ENCODE data around the gene TLCD3B. TPM values are rescaled to one million over a fixed set of nuclear protein-coding genes. Genes with fewer than 3 reads are reported as not detected.

TLCD3B gene
- total and polyA plus RNA-seq, 9 of the 15 experiments (the other 6 are each of a cell fraction or from before 2014, with no cell fraction given): 0.10 to 0.52 (median 0.23) TPM; not detected in 4

DNA sequence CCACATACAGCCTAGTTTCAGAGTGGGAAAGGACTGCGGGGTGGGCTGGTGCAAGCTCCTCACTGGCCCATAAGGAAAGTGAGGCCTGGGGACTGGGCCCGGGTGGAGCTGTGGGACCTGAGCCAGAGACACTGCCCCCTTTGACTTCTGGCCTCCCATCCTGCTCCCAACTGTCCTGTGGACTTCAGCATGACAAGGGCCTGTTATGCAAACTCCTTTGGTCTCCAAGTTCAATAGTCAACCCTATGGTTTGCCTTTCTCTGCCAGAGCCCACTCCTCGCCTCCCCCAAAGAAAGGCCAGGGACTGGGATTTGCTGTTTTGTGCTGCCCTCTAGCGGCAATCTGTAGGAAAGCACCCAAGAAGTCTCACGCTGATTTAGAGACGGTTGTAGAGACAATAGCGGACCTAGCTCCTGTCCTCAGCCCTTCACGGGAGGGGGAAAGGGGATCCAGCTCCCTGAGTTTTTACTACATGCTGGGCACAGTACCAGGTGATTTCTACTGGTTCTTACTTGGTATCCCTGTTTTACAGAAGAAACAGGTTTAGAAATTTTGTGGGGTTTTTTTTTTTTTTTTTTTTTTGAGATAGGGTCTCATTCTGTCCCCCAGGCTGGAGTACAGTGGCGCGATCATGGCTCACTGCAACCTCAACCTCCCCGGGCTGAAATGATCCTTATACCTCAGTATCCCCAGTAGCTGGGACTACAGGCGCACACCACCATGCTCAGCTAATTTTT, 1.2 kb upstream of the TLCD3B start:
- DNase-seq (ENCODE audit: extremely low read depth in 1 of 4, low spot score in 3 of 4) (peak; percentile 68 to 84 (median 72)), FAIRE-seq (peak; percentile 98), ATAC-seq (peak; percentile 78)
- H3K9me1 ChIP-seq (ENCODE audit: control insufficient read depth, insufficient read depth, low read length): peaks cover 4% of the 10 kb centered on the region
- H3K27me3 ChIP-seq (ENCODE audit: control insufficient read depth in 2 of 2, insufficient read depth in 2 of 2, low read length in 2 of 2): peaks cover 16 to 62% of the 10 kb centered on the region in 2 experiments; a peak in 4 of 5 replicates
- no peaks in the 10 kb centered on the region for H3K79me2 ChIP-seq (ENCODE audit: control insufficient read depth, insufficient read depth, low read length)
- H2AFZ ChIP-seq (ENCODE audit: low read depth, low read length): peak overlapping the region; percentile 43; the same call in 1 of the 2 replicates
- H3K27ac ChIP-seq (ENCODE audit: extremely low read depth, low read depth, low read length): no peak overlapping the region
- peaks cover 13% of the 10 kb centered on the region; the same call in 1 of the 2 replicates for H4K20me1 ChIP-seq (replicated peaks; ENCODE audit: control insufficient read depth, insufficient read depth, low read length)
- BruUV-seq (replicated peaks): no TSS peak
- H3K36me3 ChIP-seq (ENCODE audit: control insufficient read depth, insufficient read depth, low read length): no peaks in the 10 kb centered on the region
- no peak overlapping the region for H3K4me3 ChIP-seq
- WGBS (ENCODE audit: insufficient coverage, low coverage, missing lambda C conversion rate): 4% methylated on average over 12 of the region's 12 CpGs
- H3K4me2 ChIP-seq (ENCODE audit: insufficient read depth, low read length): no peak overlapping the region
- intact Hi-C loops (cut with micrococcal nuclease) (no loop called here), in situ Hi-C loops (cut with MboI) (no loop called here)
- peaks cover 0 to 25% of the 10 kb centered on the region in 2 experiments; a peak in 2 of 5 replicates for H3K4me1 ChIP-seq (replicated peaks in 1 of 2; ENCODE audit: control insufficient read depth in 2 of 2, insufficient read depth in 2 of 2, low read length in 2 of 2)
- no peak overlapping the region for H3K9ac ChIP-seq (ENCODE audit: insufficient read depth in 1 of 2, low read depth in 2 of 2, low read length in 2 of 2)
- ChIA-PET POLR2A (interaction anchor here (0.6 to 1.0 kb wide), 3 partner anchors 10 to 98 kb away, joined by 3 to 4 read pairs (median 3); no protein-coding TSS in a partner anchor), CTCF (ENCODE audit: low intra/inter-chr PET ratio) (interaction anchor here (0.6 kb wide), 1 partner anchor 1186 kb away, joined by 3 read pairs; the partner anchor contains the start of gene TUFM)
- no peaks in the 10 kb centered on the region for H3K9me3 ChIP-seq (replicated peaks; ENCODE audit: control insufficient read depth, insufficient read depth, low read depth, low read length)
- TF ChIP-seq TAF7 (tag; IDR thresholded peaks at IDR 0.05) (no peak), PRDM10 (IDR thresholded peaks at IDR 0.05; ENCODE audit: partially characterized antibody) (peak; percentile 25), SFPQ (IDR thresholded peaks at IDR 0.05; ENCODE audit: low read depth, low read length) (no peak), NR1H2 (CRISPR knock-in tag; IDR thresholded peaks at IDR 0.05) (no peak), EWSR1 (IDR thresholded peaks at IDR 0.05; ENCODE audit: borderline replicate concordance, low read depth, partially characterized antibody) (no peak), ZNF384 (IDR thresholded peaks at IDR 0.05; ENCODE audit: low read depth, low read length) (peak; percentile 45; the same call in 1 of the 2 replicates), RBM14 (IDR thresholded peaks at IDR 0.05; ENCODE audit: borderline replicate concordance, insufficient read depth, low read depth, low read length) (no peak), RAD21 (CRISPR knock-in tag; conservative IDR thresholded peaks at IDR 0.05 in 1 of 2, IDR thresholded peaks at IDR 0.05 in 1 of 2) (peak; percentile 64 to 90), MCM2 (IDR thresholded peaks at IDR 0.05; ENCODE audit: low read depth) (no peak), PHF20 (IDR thresholded peaks at IDR 0.05; ENCODE audit: partially characterized antibody) (no peak), DLX4 (CRISPR knock-in tag; IDR thresholded peaks at IDR 0.05) (no peak)
- TF ChIP-seq, protein P1, sequence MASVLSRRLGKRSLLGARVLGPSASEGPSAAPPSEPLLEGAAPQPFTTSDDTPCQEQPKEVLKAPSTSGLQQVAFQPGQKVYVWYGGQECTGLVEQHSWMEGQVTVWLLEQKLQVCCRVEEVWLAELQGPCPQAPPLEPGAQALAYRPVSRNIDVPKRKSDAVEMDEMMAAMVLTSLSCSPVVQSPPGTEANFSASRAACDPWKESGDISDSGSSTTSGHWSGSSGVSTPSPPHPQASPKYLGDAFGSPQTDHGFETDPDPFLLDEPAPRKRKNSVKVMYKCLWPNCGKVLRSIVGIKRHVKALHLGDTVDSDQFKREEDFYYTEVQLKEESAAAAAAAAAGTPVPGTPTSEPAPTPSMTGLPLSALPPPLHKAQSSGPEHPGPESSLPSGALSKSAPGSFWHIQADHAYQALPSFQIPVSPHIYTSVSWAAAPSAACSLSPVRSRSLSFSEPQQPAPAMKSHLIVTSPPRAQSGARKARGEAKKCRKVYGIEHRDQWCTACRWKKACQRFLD (CRISPR knock-in tag; IDR thresholded peaks at IDR 0.05): no peak

All from K562 (cell line).